Measurements from ENCODE around the gene FBXO27.

The FBXO27 gene

GRCh38 chr19:38980583-38981374 lies 51.6 kb downstream of the FBXO27 start:
- DNase-seq: no peak

- no peak for DNase-seq
Observed at GRCh38 chr19:38979812-38980211, 52.5 kb downstream of the FBXO27 start.

- no peak for DNase-seq
Observed at GRCh38 chr19:38978326-38978689, 54.0 kb downstream of the FBXO27 start.

GRCh38 chr19:38977445-38978325 lies 54.7 kb downstream of the FBXO27 start:
- DNase-seq: no peak

GRCh38 chr19:38975861-38976271 lies 56.5 kb downstream of the FBXO27 start:
- DNase-seq: no peak

- no peak for DNase-seq
Observed at GRCh38 chr19:38975214-38975860, 57.0 kb downstream of the FBXO27 start, which contains the start of gene FBXO17. Gene FBXO17 (minus strand): TSS chr19:38975742. CDS start chr19:38950319, 25,423 bp downstream.

GRCh38 chr19:38974624-38975213 lies 57.6 kb downstream of the FBXO27 start:
- no peak for DNase-seq

All from NCI-H187 (cell line).